ENCODE results near the gene BICDL1.
A peak's percentile ranks its signal among the peaks of the same experiment; 100 is the strongest.

BICDL1 gene

DNA sequence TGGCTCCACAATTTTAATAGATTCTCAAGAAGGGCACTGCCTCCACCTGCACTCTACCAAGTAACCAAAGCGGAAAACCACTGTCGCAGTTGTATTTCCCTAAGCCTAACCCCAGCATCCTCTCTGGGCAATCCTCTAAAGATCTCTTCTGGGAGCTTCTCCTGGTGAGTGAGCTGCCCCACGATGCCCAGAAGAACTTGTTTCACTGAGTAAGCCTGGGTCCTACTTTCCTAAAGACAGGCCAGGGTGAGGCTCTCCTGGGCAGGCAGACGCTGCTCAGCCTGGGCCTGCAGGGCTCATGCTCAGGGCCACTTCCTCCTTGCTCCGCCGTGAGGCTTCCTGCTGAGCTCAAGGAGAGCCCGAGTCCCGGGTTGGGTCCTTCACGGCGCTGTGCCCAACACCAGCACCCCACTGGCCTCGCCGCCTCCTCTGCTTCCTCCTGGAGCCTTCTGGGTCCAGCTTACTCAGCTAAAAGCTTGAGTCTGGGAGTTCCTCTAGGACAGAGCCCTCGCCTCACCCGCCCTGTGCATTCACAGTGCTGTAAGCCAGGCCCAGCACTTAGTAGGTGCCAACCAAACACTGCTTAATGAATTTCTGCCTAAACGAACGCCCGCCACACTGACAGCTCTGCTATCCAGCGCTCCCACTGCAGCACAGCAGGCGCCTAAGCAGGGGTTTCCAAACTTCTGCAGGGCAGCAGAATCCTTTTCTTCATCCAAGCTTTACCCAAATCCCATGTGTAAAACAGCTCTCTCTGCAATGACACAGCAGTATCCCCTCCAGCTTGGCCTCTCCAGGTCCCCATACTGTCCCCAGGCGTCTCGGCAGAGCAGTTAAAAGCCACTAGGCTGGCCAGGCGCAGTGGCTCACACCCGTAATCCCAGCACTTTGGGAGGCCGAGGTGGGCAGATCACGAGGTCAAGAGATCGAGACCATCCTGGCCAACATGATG lies 121.8 kb downstream of the BICDL1 start:
- CTCF ChIA-PET = no interaction called here
- Histone ChIP-seq H3K9me3 (ENCODE audit: control insufficient read depth, insufficient read depth, low read depth, low read length) (no peaks in the 10 kb centered on the region), H3K36me3 (ENCODE audit: control insufficient read depth in 2 of 2, insufficient read depth in 1 of 2, low read length in 2 of 2) (peaks cover 8 to 36% of the 10 kb centered on the region in 2 experiments; a peak in 2 of 3 replicates), H3K4me3 (ENCODE audit: low read depth, low read length) (no peak overlapping the region), H3K27ac (ENCODE audit: extremely low read depth, low read depth, low read length) (no peak overlapping the region), H3K4me1 (ENCODE audit: control insufficient read depth, insufficient read depth, low read length) (no peaks in the 10 kb centered on the region)
- TF ChIP-seq KLF7 (tag by site-specific recombination; IDR thresholded peaks at IDR 0.05; ENCODE audit: borderline replicate concordance) (no peak), ZBTB8A (tag by site-specific recombination; IDR thresholded peaks at IDR 0.05) (0 out of 2 replicates have a peak, but pooled peaks have one; percentile 18), CTCF (tag by site-specific recombination; IDR thresholded peaks at IDR 0.05) (no peak), ZIC2 (tag by site-specific recombination; IDR thresholded peaks at IDR 0.05) (peak; percentile 74)
- TF ChIP-seq, protein P1, sequence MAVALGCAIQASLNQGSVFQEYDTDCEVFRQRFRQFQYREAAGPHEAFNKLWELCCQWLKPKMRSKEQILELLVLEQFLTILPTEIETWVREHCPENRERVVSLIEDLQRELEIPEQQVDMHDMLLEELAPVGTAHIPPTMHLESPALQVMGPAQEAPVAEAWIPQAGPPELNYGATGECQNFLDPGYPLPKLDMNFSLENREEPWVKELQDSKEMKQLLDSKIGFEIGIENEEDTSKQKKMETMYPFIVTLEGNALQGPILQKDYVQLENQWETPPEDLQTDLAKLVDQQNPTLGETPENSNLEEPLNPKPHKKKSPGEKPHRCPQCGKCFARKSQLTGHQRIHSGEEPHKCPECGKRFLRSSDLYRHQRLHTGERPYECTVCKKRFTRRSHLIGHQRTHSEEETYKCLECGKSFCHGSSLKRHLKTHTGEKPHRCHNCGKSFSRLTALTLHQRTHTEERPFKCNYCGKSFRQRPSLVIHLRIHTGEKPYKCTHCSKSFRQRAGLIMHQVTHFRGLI (tag by site-specific recombination; IDR thresholded peaks at IDR 0.05) = peak; percentile 40; the same call in 1 of the 2 replicates
- POLR2A ChIA-PET = no interaction called here

DNA sequence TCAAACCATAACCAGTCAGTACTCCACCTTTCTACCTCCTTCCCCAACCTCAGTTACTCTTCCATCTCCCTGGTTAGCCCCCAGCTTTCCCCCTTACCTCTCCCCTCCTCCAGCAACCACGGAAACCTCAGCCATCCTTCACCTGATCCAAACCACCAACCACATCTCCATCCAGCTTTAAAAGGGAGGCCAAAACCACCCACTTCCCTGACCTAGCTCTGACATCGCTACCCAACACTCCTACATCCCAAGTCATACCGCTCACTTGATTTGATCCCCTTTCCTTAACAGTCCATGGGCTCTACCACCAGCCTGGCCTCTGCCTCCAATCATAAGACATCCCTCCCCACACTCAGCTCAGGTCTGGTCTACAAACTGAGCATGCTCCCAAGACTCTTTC lies 126.0 kb downstream of the BICDL1 start:
- H3K4me3 ChIP-seq (ENCODE audit: low read depth, low read length) = no peak overlapping the region; the same call in 1 of the 2 replicates
- H3K36me3 ChIP-seq (ENCODE audit: control insufficient read depth in 2 of 2, insufficient read depth in 1 of 2, low read length in 2 of 2) = peaks cover 4 to 21% of the 10 kb centered on the region in 2 experiments; a peak in 2 of 3 replicates
- H3K9me3 ChIP-seq (ENCODE audit: control insufficient read depth, insufficient read depth, low read depth, low read length) = no peaks in the 10 kb centered on the region
- no peak overlapping the region for H3K27ac ChIP-seq (ENCODE audit: extremely low read depth, low read depth, low read length)
- POLR2A ChIA-PET = interaction anchor here (2.7 to 2.8 kb wide), 2 partner anchors 28 to 126 kb away, joined by 11 to 16 read pairs; partner anchors contain the start of gene BICDL1
- CTCF ChIA-PET = interaction anchor here (0.7 kb wide), 2 partner anchors 17 to 22 kb away, joined by 3 to 5 read pairs; no protein-coding TSS in a partner anchor
- peaks cover 9% of the 10 kb centered on the region for H3K4me1 ChIP-seq (ENCODE audit: control insufficient read depth, insufficient read depth, low read length)
- TF ChIP-seq BCL11A (tag by site-specific recombination; IDR thresholded peaks at IDR 0.05; ENCODE audit: low read depth) = no peak
- TF ChIP-seq ZNF292 (tag by site-specific recombination; IDR thresholded peaks at IDR 0.05; ENCODE audit: borderline replicate concordance, low read depth) = no peak
- TF ChIP-seq ZBTB17 (tag by site-specific recombination; IDR thresholded peaks at IDR 0.05) = peak; percentile 16; the same call in 1 of the 2 replicates
- TF ChIP-seq MYNN (tag by site-specific recombination; IDR thresholded peaks at IDR 0.05; ENCODE audit: borderline replicate concordance) = 0 out of 2 replicates have a peak, but pooled peaks have one; percentile 13
- TF ChIP-seq, protein P1 (tag by site-specific recombination; IDR thresholded peaks at IDR 0.05) = no peak
- no peak for TF ChIP-seq GLI2 (tag by site-specific recombination; IDR thresholded peaks at IDR 0.05; ENCODE audit: borderline replicate concordance, low read depth)
- no peak for TF ChIP-seq ATF2 (tag by site-specific recombination; IDR thresholded peaks at IDR 0.05; ENCODE audit: low read depth)
- TF ChIP-seq ZNF366 (tag by site-specific recombination; conservative IDR thresholded peaks at IDR 0.05) = no peak
- TF ChIP-seq ZNF10 (tag by site-specific recombination; IDR thresholded peaks at IDR 0.05) = peak; percentile 57; the same call in 1 of the 2 replicates
- TF ChIP-seq ZNF214 (tag by site-specific recombination; IDR thresholded peaks at IDR 0.05; ENCODE audit: borderline replicate concordance) = no peak
- peak; percentile 74 for TF ChIP-seq ZFHX2 (tag by site-specific recombination; conservative IDR thresholded peaks at IDR 0.05)
- TF ChIP-seq PRDM10 (tag by site-specific recombination; IDR thresholded peaks at IDR 0.05) = peak; percentile 65
- TF ChIP-seq ZNF391 (tag by site-specific recombination; IDR thresholded peaks at IDR 0.05; ENCODE audit: borderline replicate concordance, low read depth) = no peak
- TF ChIP-seq ZNF600 (tag by site-specific recombination; IDR thresholded peaks at IDR 0.05) = peak; percentile 70; the same call in 1 of the 2 replicates
- TF ChIP-seq EGR2 (tag by site-specific recombination; IDR thresholded peaks at IDR 0.05; ENCODE audit: low read depth) = peak; percentile 92
